ENCODE measurements around the gene SLC25A13.
A peak's percentile ranks its signal among the peaks of the same experiment; 100 is the strongest.
"Not testable (repeated sequence)": the region's sequence is repeated elsewhere in the genome, so short reads cannot be mapped to it uniquely, and the experiment has no call there.

Gene SLC25A13

GRCh38 chr7:96200740-96201139, 121.2 kb downstream of the SLC25A13 start:
- DNase-seq: no peak

GRCh38 chr7:96199421-96199820, 122.5 kb downstream of the SLC25A13 start:
- no peak for DNase-seq

GRCh38 chr7:96198047-96198636, 123.8 kb downstream of the SLC25A13 start:
- DNase-seq: no peak

- DNase-seq: peak; percentile 3 to 41 (median 34)
Measured at GRCh38 chr7:96196676-96197075, 125.2 kb downstream of the SLC25A13 start.

- DNase-seq: no peak
Measured at GRCh38 chr7:96189129-96189820, 132.6 kb downstream of the SLC25A13 start.

- no peak for DNase-seq
Measured at GRCh38 chr7:96188591-96188991, 133.3 kb downstream of the SLC25A13 start.

- peak in 3 of 4 experiments; percentile 8 to 31 (median 11) for DNase-seq
Measured at GRCh38 chr7:96188174-96188581, 133.7 kb downstream of the SLC25A13 start.

- no peak for DNase-seq
Measured at GRCh38 chr7:96187735-96188134, 134.2 kb downstream of the SLC25A13 start.

- no peak for DNase-seq
Measured at GRCh38 chr7:96184783-96185182, 137.1 kb downstream of the SLC25A13 start.

GRCh38 chr7:96183163-96183670, 138.7 kb downstream of the SLC25A13 start:
- DNase-seq: no peak

GRCh38 chr7:96182424-96183158, 139.3 kb downstream of the SLC25A13 start:
- no peak for DNase-seq

GRCh38 chr7:96181174-96181573, 140.7 kb downstream of the SLC25A13 start:
- no peak for DNase-seq

GRCh38 chr7:96179837-96180236, 142.1 kb downstream of the SLC25A13 start:
- no peak for DNase-seq

GRCh38 chr7:96179341-96179740, 142.6 kb downstream of the SLC25A13 start:
- DNase-seq: no peak

- no peak for DNase-seq
Measured at GRCh38 chr7:96178581-96178980, 143.3 kb downstream of the SLC25A13 start.

GRCh38 chr7:96177353-96177752, 144.5 kb downstream of the SLC25A13 start:
- DNase-seq: no peak

- DNase-seq: no peak
Measured at GRCh38 chr7:96174812-96175211, 147.1 kb downstream of the SLC25A13 start.

GRCh38 chr7:96173781-96174180, 148.1 kb downstream of the SLC25A13 start:
- DNase-seq: no peak

- DNase-seq: no peak
Measured at GRCh38 chr7:96169439-96169838, 152.5 kb downstream of the SLC25A13 start.

- DNase-seq: no peak
Measured at GRCh38 chr7:96167424-96167823, 154.5 kb downstream of the SLC25A13 start.

GRCh38 chr7:96161897-96162296, 160.0 kb downstream of the SLC25A13 start:
- no peak for DNase-seq

- no peak for DNase-seq
Measured at GRCh38 chr7:96157856-96158255, 164.0 kb downstream of the SLC25A13 start.

- DNase-seq: not testable (repeated sequence)
Measured at GRCh38 chr7:96154506-96154905, 167.4 kb downstream of the SLC25A13 start.

GRCh38 chr7:96152706-96153105, 169.2 kb downstream of the SLC25A13 start:
- no peak for DNase-seq

All from suppressor macrophage (primary cell).